Keratinocyte (primary cell): Measurements from ENCODE around the gene MIGA2. TPM values are rescaled to one million over a fixed set of nuclear protein-coding genes. Genes with fewer than 3 reads are reported as not detected.

Experiments used
- DNase-seq: peaks from one replicate; pipeline ENCODE4 v3.0.0-alpha.2; 2011; ENCODE audit warnings: low read depth, missing footprints, low spot score
- FAIRE-seq: peaks from 2 replicates; lab custom pipeline; 2011; peaks lifted over from hg19 to GRCh38; lab: Jason Lieb, UNC
- H2AFZ ChIP-seq: 2 replicates; pipeline ENCODE4 v1.6.0; 2012; ENCODE audit warnings: low read length, control low read depth, inconsistent platforms; ENCODE audit not compliant: control insufficient read depth
- H3K27ac ChIP-seq: 2 replicates; pipeline ENCODE4 v1.5.1; 2011; ENCODE audit warnings: low read length; ENCODE audit not compliant: control insufficient read depth, insufficient read depth
- H3K27me3 ChIP-seq: 3 replicates; pipeline ENCODE4 v1.6.0; 2011; ENCODE audit warnings: low read length; ENCODE audit not compliant: control insufficient read depth, insufficient read depth; ENCODE audit errors: extremely low read depth
- H3K36me3 ChIP-seq, 2 experiments: 2 replicates in 1 of 2; 3 replicates in 1 of 2; pipeline ENCODE4 v1.5.1; 2011; ENCODE audit warnings: low read length in 2 of 2, mild to moderate bottlenecking in 1 of 2; ENCODE audit not compliant: control insufficient read depth in 2 of 2, insufficient read depth in 2 of 2; ENCODE audit errors: extremely low read depth in 1 of 2
- H3K4me1 ChIP-seq: 3 replicates; pipeline ENCODE4 v1.5.1; 2011; ENCODE audit warnings: low read length; ENCODE audit not compliant: control insufficient read depth, insufficient read depth; ENCODE audit errors: extremely low read depth
- H3K4me2 ChIP-seq: 3 replicates; pipeline ENCODE4 v1.6.0; 2011; ENCODE audit warnings: low read depth, low read length; ENCODE audit not compliant: control insufficient read depth, insufficient read depth; ENCODE audit errors: extremely low read depth
- H3K4me3 ChIP-seq, 3 experiments: fragments of 200-600 bp in 1 of 3; sonication (generic) in 1 of 3; 2 replicates in 2 of 3; 3 replicates in 1 of 3; pipeline ENCODE4 v1.5.1; 2011 to 2016; ENCODE audit warnings: low read length in 3 of 3, mild to moderate bottlenecking in 3 of 3, control low read depth in 2 of 3, inconsistent platforms in 1 of 3, low read depth in 1 of 3, mixed read lengths in 1 of 3, mixed run types in 1 of 3, moderate library complexity in 1 of 3; ENCODE audit not compliant: control insufficient read depth in 2 of 3, insufficient read depth in 2 of 3; ENCODE audit errors: extremely low read depth in 1 of 3
- H3K79me2 ChIP-seq: 2 replicates; pipeline ENCODE4 v1.6.0; 2012; ENCODE audit warnings: low read length; ENCODE audit not compliant: control insufficient read depth, insufficient read depth
- H3K9ac ChIP-seq: 3 replicates; pipeline ENCODE4 v1.6.0; 2011; ENCODE audit warnings: low read length; ENCODE audit not compliant: control insufficient read depth, insufficient read depth; ENCODE audit errors: extremely low read depth
- H3K9me1 ChIP-seq: 3 replicates; pipeline ENCODE4 v1.6.0; 2011; ENCODE audit warnings: low read length; ENCODE audit not compliant: control insufficient read depth, insufficient read depth; ENCODE audit errors: extremely low read depth
- H3K9me3 ChIP-seq: 2 replicates; pipeline ENCODE4 v1.5.1; 2012; ENCODE audit warnings: low read depth, low read length; ENCODE audit not compliant: control insufficient read depth
- H4K20me1 ChIP-seq: 3 replicates; pipeline ENCODE4 v1.6.0; 2011; ENCODE audit warnings: low read length; ENCODE audit not compliant: control insufficient read depth, insufficient read depth; ENCODE audit errors: extremely low read depth
- EZH2 ChIP-seq: IDR thresholded peaks from one replicate; pipeline ENCODE4 v1.6.1; 2012; ENCODE audit warnings: inconsistent platforms, mild to moderate bottlenecking, low read length, moderate library complexity
- dilution Hi-C: fragments of 300-500 bp; cut with MboI; formaldehyde crosslinking; loops from one replicate; pipeline ENCODE4 v1.7.0; 2020; ENCODE audit warnings: low sequenced_read_pairs; ENCODE audit not compliant: extremely low pct_ligation_motif_present
- polyA plus RNA-seq, 5 experiments: library from polyadenylated mRNA; depleted of rRNA in 3 of 5; stranded (reverse) in 3 of 5; stranded (forward) in 1 of 5; unstranded in 1 of 5; fragments of >200 nt; gene quantifications; 1 replicate in 1 of 5; 2 replicates in 3 of 5; 3 replicates in 1 of 5; pipeline versions ENCODE4 v1.2.1 to v1.2.3, GENCODE V29; 2011 to 2012; ENCODE audit warnings: missing spikeins in 2 of 5, low read depth in 1 of 5, low replicate concordance in 1 of 5
- TF ChIP-seq, protein P1 (sequence below), 3 experiments: IDR thresholded peaks in 1 of 3; conservative IDR thresholded peaks in 1 of 3; optimal IDR thresholded peaks in 1 of 3; 2 replicates in 2 of 3; 3 replicates in 1 of 3; pipeline versions ENCODE3 to v1.5.1; 2011; ENCODE audit warnings: low read length in 3 of 3, mild to moderate bottlenecking in 3 of 3, moderate library complexity in 2 of 3, control low read depth in 1 of 3, inconsistent platforms in 1 of 3; ENCODE audit not compliant: insufficient read depth in 2 of 3; ENCODE audit errors: extremely low read depth in 1 of 3

Gene MIGA2
- polyA plus RNA-seq, 1 donor (not counting 4 experiments of a cell fraction or from before 2014, with no cell fraction given), result 8.5 TPM

DNA sequence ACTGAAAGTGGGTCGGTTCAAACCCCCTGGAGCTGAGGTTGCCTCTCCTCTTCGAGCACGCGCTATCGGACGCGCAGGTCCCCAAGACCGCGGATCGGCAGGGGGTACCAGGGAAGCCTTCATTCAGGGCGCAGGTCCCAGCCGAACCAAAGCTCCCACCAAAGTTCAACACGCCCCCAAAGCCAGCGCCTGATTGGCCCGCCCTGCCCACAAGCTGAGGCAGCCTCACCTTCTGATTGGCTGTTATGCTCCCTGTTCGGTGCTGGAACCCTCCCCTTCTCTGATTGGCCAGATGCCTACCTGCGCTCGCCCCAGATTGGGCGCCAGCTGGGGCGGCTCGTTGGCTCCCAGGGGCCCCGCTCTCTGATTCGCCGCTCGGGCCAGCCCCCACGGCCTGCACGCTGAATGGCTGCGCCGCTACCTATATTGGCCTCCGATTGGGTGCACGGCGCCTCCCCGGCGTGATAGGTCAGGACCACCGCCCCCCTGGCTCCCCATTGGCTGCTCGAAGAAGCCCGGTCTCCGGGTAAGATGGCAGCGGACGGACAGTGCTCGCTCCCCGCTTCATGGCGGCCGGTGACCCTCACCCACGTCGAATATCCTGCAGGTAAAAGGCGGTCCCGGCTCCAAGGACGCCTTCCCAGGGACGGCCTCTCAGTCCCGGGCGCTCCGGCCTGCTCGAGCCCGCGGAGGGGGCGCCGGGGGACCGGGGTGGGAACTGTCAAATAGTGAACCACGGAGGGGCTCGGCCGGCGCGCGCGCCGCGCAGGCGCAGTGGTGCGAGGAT is 44.4 kb downstream of the MIGA2 start, which contains the start of gene DOLPP1:
DOLPP1 (plus strand) TSS at position 511 of the 787 bp plus-strand sequence; CDS start at position 532, 21 bp downstream.
- H3K27ac ChIP-seq, result peak within 1 kb of the TSS; percentile 67
- peak; percentile 85 for FAIRE-seq
- no peaks in the 10 kb centered on the region for H3K9me1 ChIP-seq
- H3K4me3 ChIP-seq, result peak within 1 kb of the TSS; percentile 79 to 95 (median 93)
- no peaks in the 10 kb centered on the region for H3K27me3 ChIP-seq
- H3K9ac ChIP-seq, result peak within 1 kb of the TSS; percentile 88
- H3K79me2 ChIP-seq, result peaks cover 32% of the 10 kb centered on the region
- TF ChIP-seq, protein P1, sequence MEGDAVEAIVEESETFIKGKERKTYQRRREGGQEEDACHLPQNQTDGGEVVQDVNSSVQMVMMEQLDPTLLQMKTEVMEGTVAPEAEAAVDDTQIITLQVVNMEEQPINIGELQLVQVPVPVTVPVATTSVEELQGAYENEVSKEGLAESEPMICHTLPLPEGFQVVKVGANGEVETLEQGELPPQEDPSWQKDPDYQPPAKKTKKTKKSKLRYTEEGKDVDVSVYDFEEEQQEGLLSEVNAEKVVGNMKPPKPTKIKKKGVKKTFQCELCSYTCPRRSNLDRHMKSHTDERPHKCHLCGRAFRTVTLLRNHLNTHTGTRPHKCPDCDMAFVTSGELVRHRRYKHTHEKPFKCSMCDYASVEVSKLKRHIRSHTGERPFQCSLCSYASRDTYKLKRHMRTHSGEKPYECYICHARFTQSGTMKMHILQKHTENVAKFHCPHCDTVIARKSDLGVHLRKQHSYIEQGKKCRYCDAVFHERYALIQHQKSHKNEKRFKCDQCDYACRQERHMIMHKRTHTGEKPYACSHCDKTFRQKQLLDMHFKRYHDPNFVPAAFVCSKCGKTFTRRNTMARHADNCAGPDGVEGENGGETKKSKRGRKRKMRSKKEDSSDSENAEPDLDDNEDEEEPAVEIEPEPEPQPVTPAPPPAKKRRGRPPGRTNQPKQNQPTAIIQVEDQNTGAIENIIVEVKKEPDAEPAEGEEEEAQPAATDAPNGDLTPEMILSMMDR (optimal IDR thresholded peaks at IDR 0.05 in 1 of 3, IDR thresholded peaks at IDR 0.05 in 1 of 3, conservative IDR thresholded peaks at IDR 0.05 in 1 of 3; ENCODE audit: extremely low read depth in 1 of 3, insufficient read depth in 2 of 3, low read length in 3 of 3), result no peak
- TF ChIP-seq EZH2, result peak; percentile 72
- H4K20me1 ChIP-seq, result no peaks in the 10 kb centered on the region
- H3K36me3 ChIP-seq, result peaks cover 5 to 8% of the 10 kb centered on the region in 2 experiments
- H2AFZ ChIP-seq, result peak within 1 kb of the TSS; percentile 97
- peak; percentile 88 for DNase-seq
- peaks cover 14% of the 10 kb centered on the region for H3K4me1 ChIP-seq
- H3K4me2 ChIP-seq, result peak within 1 kb of the TSS; percentile 89
- dilution Hi-C loops, result no loop called here
- H3K9me3 ChIP-seq, result no peaks in the 10 kb centered on the region

DNA sequence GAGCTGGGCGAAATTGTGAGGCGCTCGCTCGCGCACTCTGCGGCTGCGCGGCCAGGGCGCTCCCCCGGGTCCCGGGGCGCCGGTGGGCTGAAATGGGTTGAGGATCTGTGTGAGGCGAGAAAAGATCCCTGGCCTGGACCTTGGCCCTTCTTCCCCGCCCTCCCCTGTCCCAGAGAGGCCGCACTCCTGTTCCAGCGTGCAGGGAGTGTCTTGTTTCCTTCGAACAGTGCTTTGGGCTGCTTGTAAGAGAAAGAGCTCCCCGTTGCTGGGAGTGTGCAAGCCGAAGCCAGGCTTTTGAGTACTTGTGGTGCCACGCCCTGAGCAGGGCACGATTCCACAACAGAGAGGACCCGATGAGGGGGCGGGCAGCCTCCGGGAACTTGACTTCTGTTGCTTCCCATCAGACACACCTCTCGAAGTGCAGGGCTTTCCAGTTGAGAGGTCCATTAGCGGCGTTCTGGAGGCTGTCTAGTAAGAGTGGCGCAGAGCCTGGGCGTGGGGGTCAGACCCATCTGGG is 45.0 kb downstream of the MIGA2 start:
- H3K4me1 ChIP-seq, result peaks cover 14% of the 10 kb centered on the region
- H3K36me3 ChIP-seq, result peaks cover 8 to 12% of the 10 kb centered on the region in 2 experiments
- dilution Hi-C loops, result no loop called here
- H3K9me3 ChIP-seq, result no peaks in the 10 kb centered on the region
- TF ChIP-seq, protein P1 (optimal IDR thresholded peaks at IDR 0.05 in 1 of 3, IDR thresholded peaks at IDR 0.05 in 1 of 3, conservative IDR thresholded peaks at IDR 0.05 in 1 of 3; ENCODE audit: extremely low read depth in 1 of 3, insufficient read depth in 2 of 3, low read length in 3 of 3), result no peak
- TF ChIP-seq EZH2, result no peak
- H3K4me3 ChIP-seq, result peak overlapping the region; percentile 79 to 95 (median 93)
- DNase-seq (peak; percentile 13), FAIRE-seq (no peak)
- peak overlapping the region; percentile 88 for H3K9ac ChIP-seq
- H2AFZ ChIP-seq, result peak overlapping the region; percentile 89
- H3K9me1 ChIP-seq, result no peaks in the 10 kb centered on the region
- peak overlapping the region; percentile 87 for H3K4me2 ChIP-seq
- peaks cover 32% of the 10 kb centered on the region for H3K79me2 ChIP-seq
- peak overlapping the region; percentile 67 for H3K27ac ChIP-seq
- H3K27me3 ChIP-seq, result no peaks in the 10 kb centered on the region
- no peaks in the 10 kb centered on the region for H4K20me1 ChIP-seq
